Femur (tissue), 1 donor: ENCODE measurements around the gene SYNPO.

ENCODE experiments used
- DNase-seq: peaks from one replicate; pipeline ENCODE4 v3.0.0-alpha.2; 2017

Gene SYNPO

GRCh38 chr5:150700594-150701377 is 60.3 kb downstream of the SYNPO start, which contains the start of gene RBM22:
TSS of gene RBM22 (minus strand) at chr5:150701062. CDS start at chr5:150700985, 77 bp downstream.
- DNase-seq = peak; percentile 96

GRCh38 chr5:150703762-150704161 is 63.3 kb downstream of the SYNPO start:
- no peak for DNase-seq

- no peak for DNase-seq
Measured at GRCh38 chr5:150706776-150707390, 66.4 kb downstream of the SYNPO start.
